Mesodermal cell (in vitro differentiated cells): ENCODE measurements around the gene ST6GAL2.

Source experiments
- H3K27ac ChIP-seq: 2 replicates; pipeline ENCODE4 v1.7.0; 2013; ENCODE audit warnings: mild to moderate bottlenecking, low read depth, low read length, moderate library complexity; ENCODE audit not compliant: severe bottlenecking
- H3K36me3 ChIP-seq: 2 replicates; pipeline ENCODE4 v1.7.1; 2013; ENCODE audit warnings: mild to moderate bottlenecking, low read length, moderate library complexity; ENCODE audit not compliant: control insufficient read depth, insufficient read depth
- H3K4me1 ChIP-seq: one replicate; pipeline ENCODE4 v1.7.1; 2013; ENCODE audit warnings: mild to moderate bottlenecking, low read length; ENCODE audit not compliant: insufficient read depth, control insufficient read depth, poor library complexity, severe bottlenecking
- H3K4me3 ChIP-seq: 2 replicates; pipeline ENCODE4 v1.7.0; 2013; ENCODE audit warnings: low read length, control low read depth, mild to moderate bottlenecking; ENCODE audit not compliant: insufficient read depth, poor library complexity, severe bottlenecking; ENCODE audit errors: extremely low read depth
- H3K9me3 ChIP-seq: 2 replicates; pipeline ENCODE4 v1.7.1; 2013; ENCODE audit warnings: mild to moderate bottlenecking, low read length, moderate library complexity; ENCODE audit not compliant: control insufficient read depth
- WGBS, 2 experiments: methylation state at CpG; one replicate each; pipeline ENCODE4 v1.1.5; 2013; ENCODE audit warnings: missing lambda C conversion rate in 2 of 2; ENCODE audit not compliant: insufficient coverage in 2 of 2; 5-methylcytosine and 5-hydroxymethylcytosine counted together

The ST6GAL2 gene

GRCh38 chr2:106886916-106887758 is 1.2 kb upstream of the ST6GAL2 start:
- H3K4me3 ChIP-seq: peak overlapping the region; percentile 51
- WGBS, 2 experiments: 0 to 2% methylated on average over 51 to 52 of the region's 71 CpGs
- H3K27ac ChIP-seq: peak overlapping the region; percentile 64
- no peaks in the 10 kb centered on the region for H3K36me3 ChIP-seq
- H3K9me3 ChIP-seq: no peaks in the 10 kb centered on the region
- H3K4me1 ChIP-seq: peaks cover 5% of the 10 kb centered on the region

- no peaks in the 10 kb centered on the region for H3K9me3 ChIP-seq
- no peaks in the 10 kb centered on the region for H3K36me3 ChIP-seq
- WGBS, 2 experiments: 5% methylated on average over 4 of the region's 10 CpGs; no CpG with 5 or more reads in 1 of the 2 experiments
- H3K4me1 ChIP-seq: no peaks in the 10 kb centered on the region
- H3K4me3 ChIP-seq: peak overlapping the region; percentile 51
- H3K27ac ChIP-seq: no peak overlapping the region
Observed at GRCh38 chr2:106885329-106885728, 638 bp downstream of the ST6GAL2 start.

- H3K4me3 ChIP-seq: no peak overlapping the region
- 84 to 85% methylated on average over 2 of the region's 3 CpGs for WGBS, 2 experiments
- no peak overlapping the region for H3K27ac ChIP-seq
- no peaks in the 10 kb centered on the region for H3K9me3 ChIP-seq
- H3K36me3 ChIP-seq: no peaks in the 10 kb centered on the region
- no peaks in the 10 kb centered on the region for H3K4me1 ChIP-seq
Observed at GRCh38 chr2:106882673-106883072, 3.3 kb downstream of the ST6GAL2 start.

DNA sequence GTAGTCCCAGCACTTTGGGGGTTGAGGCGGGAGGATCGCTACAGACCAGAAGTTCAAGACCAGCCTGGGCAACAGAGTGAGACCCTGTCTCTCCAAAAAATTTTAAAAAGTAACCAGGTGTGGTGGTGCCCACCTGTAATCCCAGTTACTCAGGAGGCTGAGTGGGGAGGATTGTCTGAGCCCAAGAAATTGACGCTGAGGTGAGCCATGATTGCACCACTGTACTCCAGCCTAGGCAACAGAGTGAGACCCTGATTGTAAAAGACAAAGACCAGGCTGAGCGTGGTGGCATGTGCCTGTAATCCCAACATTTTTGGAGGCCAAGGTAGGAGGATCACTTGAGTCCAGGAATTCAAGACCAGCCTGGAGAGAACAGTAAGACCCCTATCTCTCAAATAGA is 7.8 kb downstream of the ST6GAL2 start:
- H3K4me1 ChIP-seq: no peaks in the 10 kb centered on the region
- H3K4me3 ChIP-seq: no peak overlapping the region
- H3K9me3 ChIP-seq: no peaks in the 10 kb centered on the region
- H3K27ac ChIP-seq: no peak overlapping the region
- WGBS, 2 experiments: 78 to 89% methylated on average over 4 of the region's 4 CpGs
- no peaks in the 10 kb centered on the region for H3K36me3 ChIP-seq

DNA sequence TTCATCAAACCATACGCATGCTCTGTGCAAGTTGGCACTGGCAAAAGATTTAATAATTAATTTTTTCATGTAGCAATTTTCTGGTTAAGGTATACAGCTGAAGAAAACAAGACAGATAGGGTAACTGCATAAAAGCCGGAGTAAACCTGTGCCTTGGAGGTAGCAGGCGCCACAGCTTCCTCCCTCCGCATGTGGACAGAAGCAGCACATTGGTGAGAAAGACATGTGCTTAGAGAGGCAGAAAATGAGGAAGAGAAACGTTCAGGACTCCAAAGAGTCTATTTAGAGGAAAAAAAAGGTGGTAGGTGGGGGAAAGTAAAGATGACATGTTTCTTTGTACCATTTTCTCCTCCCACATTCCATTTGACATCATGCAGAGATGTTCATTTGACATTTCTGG is 9.3 kb downstream of the ST6GAL2 start:
- Histone ChIP-seq H3K27ac (no peak overlapping the region), H3K9me3 (no peaks in the 10 kb centered on the region), H3K4me3 (no peak overlapping the region), H3K4me1 (no peaks in the 10 kb centered on the region), H3K36me3 (no peaks in the 10 kb centered on the region)
- WGBS, 2 experiments: 97 to 100% methylated on average over 3 of the region's 5 CpGs

GRCh38 chr2:106869512-106870275 is 16.3 kb downstream of the ST6GAL2 start:
- WGBS, 2 experiments: 81 to 82% methylated on average over 4 to 7 of the region's 8 CpGs
- Histone ChIP-seq H3K4me1 (no peaks in the 10 kb centered on the region), H3K36me3 (no peaks in the 10 kb centered on the region), H3K4me3 (no peak overlapping the region), H3K9me3 (no peaks in the 10 kb centered on the region), H3K27ac (no peak overlapping the region)

DNA sequence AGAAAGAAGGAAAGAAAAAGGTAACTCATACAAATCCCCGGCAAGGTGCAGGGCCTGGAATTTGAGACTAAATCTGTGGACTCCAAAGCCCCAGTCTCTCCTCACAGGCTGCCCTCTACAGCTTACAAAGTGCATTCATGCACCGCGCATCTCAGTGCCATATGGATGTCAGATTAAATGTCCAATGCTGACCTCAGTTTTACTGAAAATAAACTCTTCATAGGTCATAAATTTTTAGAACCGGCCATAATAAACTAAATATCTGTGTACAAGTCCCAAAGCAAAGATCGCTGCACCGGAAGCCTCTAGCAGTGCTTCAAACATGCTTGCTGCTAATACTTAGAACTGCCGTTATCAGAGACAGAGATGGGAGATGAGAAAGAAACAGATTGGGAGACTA is 17.7 kb downstream of the ST6GAL2 start:
- Histone ChIP-seq H3K9me3 (no peaks in the 10 kb centered on the region), H3K4me3 (no peak overlapping the region), H3K27ac (no peak overlapping the region), H3K36me3 (no peaks in the 10 kb centered on the region), H3K4me1 (no peaks in the 10 kb centered on the region)
- WGBS, 2 experiments: 87 to 89% methylated on average over 3 to 4 of the region's 7 CpGs

DNA sequence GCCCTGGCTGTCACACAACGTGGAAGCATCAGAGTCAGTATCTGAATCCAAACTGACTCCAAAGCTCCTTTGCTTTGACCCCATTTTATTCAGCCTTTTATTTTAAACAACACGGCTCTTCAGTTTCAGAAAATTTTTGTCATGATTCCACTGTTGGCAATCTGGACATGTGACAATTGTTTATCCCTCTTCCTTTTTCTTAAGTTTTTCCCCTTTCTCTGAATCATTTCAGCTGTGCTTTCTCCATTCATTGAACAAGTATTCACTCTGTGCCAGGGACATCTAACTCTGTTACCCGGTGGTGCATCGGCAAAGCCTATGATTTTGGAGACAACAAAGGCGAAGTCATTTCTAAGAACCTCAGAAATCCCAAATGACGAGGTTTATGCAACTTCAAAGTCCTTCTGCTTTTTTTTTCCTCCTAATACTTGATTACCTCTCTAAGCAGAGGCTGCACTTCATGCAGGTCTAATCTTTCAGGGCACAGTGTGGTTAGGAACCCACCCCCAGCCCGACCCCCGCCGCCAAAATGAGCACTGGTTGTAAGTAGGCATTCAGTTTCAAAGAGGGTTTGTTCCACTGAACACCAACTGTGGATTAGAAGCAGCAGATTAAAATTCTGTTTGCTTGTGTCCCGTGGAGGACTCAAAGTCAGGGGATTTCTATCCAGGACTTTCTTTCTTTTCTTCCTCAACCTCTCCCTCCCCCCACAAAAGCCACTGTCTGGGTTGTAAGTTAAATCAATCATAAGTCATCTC is 18.6 kb downstream of the ST6GAL2 start:
- 74 to 81% methylated on average over 6 to 7 of the region's 10 CpGs for WGBS, 2 experiments
- no peak overlapping the region for H3K4me3 ChIP-seq
- no peaks in the 10 kb centered on the region for H3K9me3 ChIP-seq
- no peaks in the 10 kb centered on the region for H3K4me1 ChIP-seq
- H3K27ac ChIP-seq: no peak overlapping the region
- H3K36me3 ChIP-seq: no peaks in the 10 kb centered on the region

- Histone ChIP-seq H3K36me3 (no peaks in the 10 kb centered on the region), H3K27ac (no peak overlapping the region), H3K4me1 (no peaks in the 10 kb centered on the region), H3K9me3 (no peaks in the 10 kb centered on the region), H3K4me3 (no peak overlapping the region)
- WGBS, 2 experiments: 80% methylated on average over 1 of the region's 3 CpGs; no CpG with 5 or more reads in 1 of the 2 experiments
Observed at GRCh38 chr2:106866641-106867040, 19.3 kb downstream of the ST6GAL2 start.

DNA sequence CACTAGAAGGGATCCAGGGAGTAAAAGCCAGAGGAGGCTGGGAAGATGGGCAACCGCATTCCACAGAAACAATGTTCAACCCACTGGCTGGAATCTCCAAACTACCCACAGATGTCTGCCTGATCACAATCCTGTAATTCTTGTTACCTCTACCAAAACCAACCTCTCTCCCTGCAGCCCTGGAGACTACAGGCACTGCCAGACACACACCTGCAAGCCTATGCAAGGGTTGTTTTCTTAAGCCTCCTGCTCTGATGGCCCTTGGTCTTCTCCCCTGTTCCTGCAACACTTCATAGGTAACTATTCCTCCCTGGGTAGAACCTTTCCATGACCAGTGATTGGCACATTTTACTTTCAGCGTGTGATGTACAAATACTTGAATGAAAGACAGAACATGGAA is 21.9 kb downstream of the ST6GAL2 start:
- H3K9me3 ChIP-seq: no peaks in the 10 kb centered on the region
- H3K4me1 ChIP-seq: no peaks in the 10 kb centered on the region
- no peaks in the 10 kb centered on the region for H3K36me3 ChIP-seq
- no peak overlapping the region for H3K27ac ChIP-seq
- 86 to 100% methylated on average over 1 of the region's 2 CpGs for WGBS, 2 experiments
- no peak overlapping the region for H3K4me3 ChIP-seq
